Endodermal cell (in vitro differentiated cells): ENCODE measurements around the gene PPP4C. TPM values are rescaled to one million over a fixed set of nuclear protein-coding genes. Genes with fewer than 3 reads are reported as not detected.

Experiments used
- DNase-seq: peaks from one replicate; pipeline ENCODE4 v3.0.0-alpha.2; 2017
- H3K27ac ChIP-seq: 2 replicates; pipeline ENCODE4 v1.5.1; 2013; ENCODE audit warnings: mild to moderate bottlenecking, low read depth, low read length, moderate library complexity
- H3K27me3 ChIP-seq: 2 replicates; pipeline ENCODE4 v1.6.1; 2013; ENCODE audit warnings: mild to moderate bottlenecking, low read length, moderate library complexity; ENCODE audit not compliant: insufficient read depth, control insufficient read depth, poor library complexity, severe bottlenecking
- H3K36me3 ChIP-seq: 2 replicates; pipeline ENCODE4 v1.7.0; 2013; ENCODE audit warnings: mild to moderate bottlenecking, low read length, moderate library complexity; ENCODE audit not compliant: control insufficient read depth, insufficient read depth
- H3K4me1 ChIP-seq: one replicate; pipeline ENCODE4 v1.7.0; 2013; ENCODE audit warnings: low read length; ENCODE audit not compliant: control insufficient read depth, insufficient read depth
- H3K4me3 ChIP-seq: 2 replicates; pipeline ENCODE4 v1.5.1; 2013; ENCODE audit warnings: mild to moderate bottlenecking, low read length, moderate library complexity
- H3K9ac ChIP-seq: 2 replicates; pipeline ENCODE4 v1.6.1; 2013; ENCODE audit warnings: mild to moderate bottlenecking, low read length, moderate library complexity; ENCODE audit not compliant: poor library complexity, severe bottlenecking; ENCODE audit errors: extremely low read depth
- H3K9me3 ChIP-seq: 2 replicates; pipeline ENCODE4 v1.6.1; 2013; ENCODE audit warnings: mild to moderate bottlenecking, low read length, moderate library complexity; ENCODE audit not compliant: control insufficient read depth
- H3K27ac Mint-ChIP-seq: 2 replicates; pipeline ENCODE4 v1.8.0; 2020; ENCODE audit warnings: mixed read lengths
- H3K27me3 Mint-ChIP-seq: 2 replicates; pipeline ENCODE4 v1.8.0; 2021; ENCODE audit warnings: mild to moderate bottlenecking, mixed read lengths; ENCODE audit not compliant: insufficient read depth
- H3K36me3 Mint-ChIP-seq: 2 replicates; pipeline ENCODE4 v1.8.0; 2020; ENCODE audit warnings: low read depth, mixed read lengths
- H3K4me1 Mint-ChIP-seq: 2 replicates; pipeline ENCODE4 v1.8.0; 2020; ENCODE audit warnings: mixed read lengths
- H3K4me3 Mint-ChIP-seq: 2 replicates; pipeline ENCODE4 v1.8.0; 2020; ENCODE audit warnings: mild to moderate bottlenecking, moderate library complexity, mixed read lengths
- H3K9me3 Mint-ChIP-seq: 2 replicates; pipeline ENCODE4 v1.8.0; 2020; ENCODE audit warnings: mild to moderate bottlenecking, mixed read lengths
- CTCF ChIP-seq: fragments of 200-600 bp; sonication (generic); conservative IDR thresholded peaks from 2 replicates; pipeline ENCODE4 v1.5.0; 2021; ENCODE audit warnings: antibody characterized with exemption, mild to moderate bottlenecking
- WGBS, 2 experiments: methylation state at CpG; one replicate each; pipeline versions ENCODE4 v1.1.5 to v1.1.7; 2013; ENCODE audit warnings: missing lambda C conversion rate in 2 of 2, mixed read lengths in 1 of 2; ENCODE audit not compliant: insufficient coverage in 1 of 2, insufficient read length in 1 of 2; 5-methylcytosine and 5-hydroxymethylcytosine counted together
- total RNA-seq, 2 donors: library from RNA; stranded (reverse); fragmentation: NEBNext Ultra II Directional in 1 of 2; extraction: Animal tissue kit (Norgen Biotek cat#: 25700) in 1 of 2; gene quantifications; 2 replicates in 1 of 2; 3 replicates in 1 of 2; pipeline ENCODE4 v1.2.1, GENCODE V29; 2021

PPP4C gene
- total RNA-seq, 2 donors from 2014 or later, result 150 to 151 TPM

GRCh38 chr16:30110661-30111060 lies 34.9 kb downstream of the PPP4C start:
- Histone ChIP-seq H3K9ac (no peak overlapping the region), H3K9me3 (no peaks in the 10 kb centered on the region), H3K36me3 (no peaks in the 10 kb centered on the region), H3K4me3 (no peak overlapping the region), H3K27me3 (no peaks in the 10 kb centered on the region), H3K4me1 (no peaks in the 10 kb centered on the region), H3K27ac (no peak overlapping the region)
- no peaks in the 10 kb centered on the region for H3K27me3 Mint-ChIP-seq
- WGBS, 2 experiments, result 72 to 86% methylated on average over 6 to 7 of the region's 7 CpGs
- H3K36me3 Mint-ChIP-seq, result peaks cover 35% of the 10 kb centered on the region
- peak; percentile 59 for DNase-seq
- no peak for TF ChIP-seq CTCF
- no peaks in the 10 kb centered on the region for H3K4me1 Mint-ChIP-seq
- peak overlapping the region; percentile 60 for H3K27ac Mint-ChIP-seq
- H3K4me3 Mint-ChIP-seq, result no peak overlapping the region
- H3K9me3 Mint-ChIP-seq, result no peaks in the 10 kb centered on the region

GRCh38 chr16:30112197-30113030 lies 36.6 kb downstream of the PPP4C start:
- WGBS, 2 experiments, result 79 to 82% methylated on average over 12 to 28 of the region's 29 CpGs
- H3K4me1 Mint-ChIP-seq, result no peaks in the 10 kb centered on the region
- Histone ChIP-seq H3K4me3 (no peak overlapping the region), H3K27me3 (no peaks in the 10 kb centered on the region), H3K9me3 (no peaks in the 10 kb centered on the region), H3K4me1 (no peaks in the 10 kb centered on the region), H3K36me3 (no peaks in the 10 kb centered on the region), H3K27ac (no peak overlapping the region), H3K9ac (no peak overlapping the region)
- no peaks in the 10 kb centered on the region for H3K27me3 Mint-ChIP-seq
- peak overlapping the region; percentile 38 for H3K27ac Mint-ChIP-seq
- DNase-seq, result peak; percentile 94
- TF ChIP-seq CTCF, result peak; percentile 82
- H3K9me3 Mint-ChIP-seq, result no peaks in the 10 kb centered on the region
- H3K4me3 Mint-ChIP-seq, result no peak overlapping the region
- peaks cover 33% of the 10 kb centered on the region for H3K36me3 Mint-ChIP-seq

GRCh38 chr16:30113031-30113710 lies 37.4 kb downstream of the PPP4C start, which contains the start of gene GDPD3:
Gene GDPD3, minus strand, starts transcription at chr16:30113537. Its CDS starts 59 bp downstream, at chr16:30113478.
- no peaks in the 10 kb centered on the region for H3K27me3 ChIP-seq
- no peaks in the 10 kb centered on the region for H3K36me3 ChIP-seq
- no peaks in the 10 kb centered on the region for H3K4me1 Mint-ChIP-seq
- H3K27me3 Mint-ChIP-seq, result no peaks in the 10 kb centered on the region
- H3K4me3 ChIP-seq, result no peak within 1 kb of the TSS
- DNase-seq, result peak; percentile 72
- 89 to 92% methylated on average over 7 to 20 of the region's 20 CpGs for WGBS, 2 experiments
- H3K9me3 ChIP-seq, result no peaks in the 10 kb centered on the region
- peaks cover 31% of the 10 kb centered on the region for H3K36me3 Mint-ChIP-seq
- H3K27ac ChIP-seq, result no peak within 1 kb of the TSS
- H3K4me1 ChIP-seq, result no peaks in the 10 kb centered on the region
- H3K9ac ChIP-seq, result no peak within 1 kb of the TSS
- no peak for TF ChIP-seq CTCF
- H3K4me3 Mint-ChIP-seq, result no peak within 1 kb of the TSS
- H3K9me3 Mint-ChIP-seq, result no peaks in the 10 kb centered on the region
- H3K27ac Mint-ChIP-seq, result no peak within 1 kb of the TSS
